Large intestine (tissue), 3 donors: ENCODE results near the gene WSB1. TPM values are rescaled to one million over a fixed set of nuclear protein-coding genes. Genes with fewer than 3 reads are reported as not detected.
"Not testable (repeated sequence)": the region's sequence is repeated elsewhere in the genome, so short reads cannot be mapped to it uniquely, and the experiment has no call there.

Experiments used
- DNase-seq, 2 donors: peaks; one replicate each; pipeline versions ENCODE4 v3.0.0 to v3.0.0-alpha.2; 2013
- H3K27ac ChIP-seq: one replicate; pipeline ENCODE4 v1.5.1; 2013; ENCODE audit warnings: low read length
- H3K27me3 ChIP-seq: 2 replicates; pipeline ENCODE4 v1.6.1; 2013; ENCODE audit warnings: low read length; ENCODE audit not compliant: control insufficient read depth, insufficient read depth
- H3K36me3 ChIP-seq: 2 replicates; pipeline ENCODE4 v1.6.1; 2013; ENCODE audit warnings: low read length; ENCODE audit not compliant: control insufficient read depth, insufficient read depth
- H3K4me1 ChIP-seq: one replicate; pipeline ENCODE4 v1.6.1; 2013; ENCODE audit warnings: low read length; ENCODE audit not compliant: control insufficient read depth, insufficient read depth
- H3K4me3 ChIP-seq: one replicate; pipeline ENCODE4 v1.5.1; 2013; ENCODE audit warnings: low read length
- H3K9me3 ChIP-seq: one replicate; pipeline ENCODE4 v1.6.1; 2013; ENCODE audit warnings: mild to moderate bottlenecking, low read depth, low read length, moderate library complexity; ENCODE audit not compliant: control insufficient read depth
- WGBS: methylation state at CpG from one replicate; pipeline ENCODE4 v1.1.5; 2013; ENCODE audit warnings: low lambda C conversion rate; ENCODE audit not compliant: insufficient coverage; 5-methylcytosine and 5-hydroxymethylcytosine counted together
- polyA plus RNA-seq: library from polyadenylated mRNA; unstranded; fragments of 120-200 nt; gene quantifications from one replicate; pipeline ENCODE4 v1.2.1, GENCODE V29; 2013

WSB1 gene
- polyA plus RNA-seq, 1 donor: 230 TPM

DNA sequence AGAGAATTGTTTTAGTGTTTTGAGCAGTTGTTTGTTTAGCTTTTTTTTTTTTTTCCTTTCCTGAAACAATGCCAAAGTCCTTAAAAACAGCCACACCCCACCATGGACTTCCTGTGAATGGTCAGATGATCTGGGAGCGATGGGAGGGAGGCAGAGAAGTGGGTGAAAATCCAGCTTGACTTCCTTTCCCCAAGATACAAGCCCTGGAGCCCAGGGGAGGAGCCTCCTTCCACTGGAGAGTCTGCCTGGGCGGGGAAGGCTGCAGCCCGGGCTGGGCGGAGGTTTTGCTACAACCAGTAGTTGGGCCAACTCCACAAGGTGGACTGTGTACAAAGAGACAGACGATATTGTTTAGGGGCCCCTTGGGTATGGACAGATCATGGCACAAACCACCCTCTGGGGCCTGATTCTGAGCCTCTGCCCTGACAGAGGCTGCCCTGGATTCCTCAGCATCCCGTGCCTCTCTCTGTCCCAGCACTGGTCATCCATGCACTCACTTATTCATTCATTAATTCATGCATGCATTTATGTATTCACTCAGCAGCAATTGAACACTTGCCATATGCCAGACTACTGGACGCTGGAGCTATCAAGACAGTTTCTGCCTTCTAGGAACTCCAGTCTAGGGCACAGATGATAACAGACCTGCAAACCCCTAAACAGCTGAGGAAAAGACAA lies 29.8 kb downstream of the WSB1 start:
- peak; percentile 80 to 92 for DNase-seq
- Histone ChIP-seq H3K4me1 (peaks cover 21% of the 10 kb centered on the region), H3K27me3 (no peaks in the 10 kb centered on the region), H3K27ac (peak overlapping the region; percentile 43), H3K36me3 (peaks cover 5% of the 10 kb centered on the region), H3K9me3 (no peaks in the 10 kb centered on the region), H3K4me3 (no peak overlapping the region)
- no CpG with 5 or more reads among the region's 7 CpGs for WGBS

DNA sequence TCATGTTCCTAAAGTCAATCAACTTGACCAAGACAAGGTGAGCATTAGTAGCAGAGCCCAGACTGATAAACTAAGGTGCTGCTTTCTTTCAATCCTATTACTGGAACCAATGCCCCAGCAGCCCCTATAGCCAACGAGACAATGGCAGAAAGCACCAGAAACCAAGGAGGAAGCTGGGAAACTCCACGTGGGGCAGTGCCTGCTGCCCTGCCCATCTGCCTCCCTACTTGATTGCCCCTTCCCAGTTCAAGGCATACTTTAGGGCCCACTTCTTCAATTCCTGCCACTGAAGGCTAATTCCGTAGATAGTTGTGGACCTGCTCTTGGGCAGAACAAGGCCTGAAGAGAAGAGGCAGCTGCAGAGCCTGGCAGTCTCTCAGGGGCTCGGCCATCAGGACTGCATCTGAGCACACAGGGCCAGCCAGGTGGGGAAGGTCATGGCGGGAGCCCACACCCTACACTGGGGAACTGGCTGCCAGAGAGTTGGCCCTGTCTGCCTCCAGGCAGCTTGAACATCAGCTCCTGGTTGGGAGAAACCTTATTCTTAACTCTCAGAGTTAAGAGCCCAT lies 30.9 kb downstream of the WSB1 start:
- DNase-seq: no peak
- H3K27ac ChIP-seq: no peak overlapping the region
- no peaks in the 10 kb centered on the region for H3K36me3 ChIP-seq
- H3K4me3 ChIP-seq: no peak overlapping the region
- H3K9me3 ChIP-seq: no peaks in the 10 kb centered on the region
- peaks cover 21% of the 10 kb centered on the region for H3K4me1 ChIP-seq
- H3K27me3 ChIP-seq: no peaks in the 10 kb centered on the region
- WGBS: no CpG with 5 or more reads among the region's 5 CpGs

DNA sequence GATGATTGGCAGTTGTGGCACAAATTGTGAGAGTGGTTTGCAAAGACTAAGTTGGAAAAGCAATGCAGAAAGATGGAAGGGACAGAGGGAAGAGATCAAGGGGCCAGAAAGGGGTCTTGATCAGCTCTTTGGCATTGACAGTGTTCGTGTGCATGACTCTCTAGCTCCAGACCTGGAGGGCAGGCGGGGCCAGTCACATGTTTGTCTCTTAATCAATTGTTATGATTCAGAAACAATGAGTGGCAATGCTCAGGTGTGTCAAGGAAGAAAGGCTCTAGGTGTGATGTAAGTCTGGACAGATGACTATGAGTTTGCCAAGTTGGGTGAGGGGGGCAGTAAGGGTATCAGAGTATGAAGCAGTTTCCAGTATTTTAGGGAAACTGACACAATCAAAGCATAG lies 32.1 kb downstream of the WSB1 start:
- no peak overlapping the region for H3K4me3 ChIP-seq
- H3K36me3 ChIP-seq: no peaks in the 10 kb centered on the region
- H3K9me3 ChIP-seq: no peaks in the 10 kb centered on the region
- no CpG with 5 or more reads among the region's 2 CpGs for WGBS
- no peak overlapping the region for H3K27ac ChIP-seq
- no peaks in the 10 kb centered on the region for H3K27me3 ChIP-seq
- DNase-seq: no peak
- H3K4me1 ChIP-seq: peaks cover 21% of the 10 kb centered on the region

DNA sequence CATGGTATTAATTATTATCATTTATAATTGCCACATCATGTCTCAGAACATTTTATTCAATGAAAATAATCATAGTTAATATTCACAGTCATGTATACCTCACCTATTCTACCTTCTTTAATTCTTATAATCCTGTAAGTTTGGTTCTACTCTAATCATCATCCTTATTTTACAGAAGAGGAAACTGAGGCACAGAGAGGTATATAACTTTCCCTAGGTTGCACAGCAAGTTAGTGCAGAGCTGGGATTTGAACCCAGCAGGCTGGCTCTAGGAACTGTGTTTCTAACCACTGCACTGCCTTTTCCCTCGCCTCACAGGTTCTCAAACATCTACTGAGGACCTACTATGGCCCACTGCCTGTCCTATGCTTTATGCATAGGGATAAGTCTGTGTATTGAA lies 32.7 kb downstream of the WSB1 start:
- Histone ChIP-seq H3K27ac (no peak overlapping the region), H3K4me3 (no peak overlapping the region), H3K4me1 (peaks cover 21% of the 10 kb centered on the region), H3K27me3 (no peaks in the 10 kb centered on the region), H3K36me3 (no peaks in the 10 kb centered on the region), H3K9me3 (no peaks in the 10 kb centered on the region)
- DNase-seq: no peak
- WGBS: no CpG with 5 or more reads among the region's 1 CpG

DNA sequence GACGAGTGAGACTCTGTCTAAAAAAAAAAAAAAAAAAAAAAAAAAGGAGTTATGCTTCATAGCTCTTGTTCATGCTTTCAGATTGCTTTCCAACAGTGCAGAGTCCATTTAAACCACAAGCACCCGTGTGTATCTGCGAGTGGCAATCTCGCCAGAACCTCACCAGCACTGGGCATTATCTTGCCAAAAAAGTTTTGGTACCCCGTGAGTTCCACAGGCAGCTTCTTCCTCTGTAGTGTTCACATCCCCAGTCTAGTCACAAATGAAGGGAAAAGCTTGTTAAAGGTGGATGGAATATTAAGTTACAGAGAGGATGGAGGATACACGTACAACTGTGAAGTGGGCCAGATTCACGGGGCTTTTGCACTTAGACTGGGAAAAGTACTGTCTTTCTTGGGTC lies 33.5 kb downstream of the WSB1 start:
- Histone ChIP-seq H3K36me3 (no peaks in the 10 kb centered on the region), H3K4me1 (peaks cover 21% of the 10 kb centered on the region), H3K27ac (no peak overlapping the region), H3K4me3 (no peak overlapping the region), H3K27me3 (no peaks in the 10 kb centered on the region), H3K9me3 (no peaks in the 10 kb centered on the region)
- no CpG with 5 or more reads among the region's 7 CpGs for WGBS
- DNase-seq: no peak

DNA sequence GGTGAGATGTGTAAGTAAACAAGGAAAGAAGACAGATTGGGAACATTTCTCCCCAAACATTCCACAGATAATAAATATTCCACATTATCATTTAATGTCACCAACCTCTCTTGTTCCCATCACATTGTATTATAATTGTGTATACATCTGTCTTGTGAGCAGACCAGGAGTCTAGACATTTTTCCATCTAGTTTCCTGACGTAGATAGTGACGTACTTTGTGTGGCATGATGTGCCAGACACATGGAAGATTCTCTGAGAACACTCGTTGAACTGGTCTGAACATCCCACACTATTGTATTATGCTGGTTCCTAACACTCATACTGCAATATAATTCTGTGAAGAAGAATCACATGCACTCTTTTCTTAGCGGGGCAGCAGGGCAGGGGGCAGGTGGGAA lies 34.0 kb downstream of the WSB1 start:
- no peak for DNase-seq
- no CpG with 5 or more reads among the region's 4 CpGs for WGBS
- Histone ChIP-seq H3K4me1 (peaks cover 21% of the 10 kb centered on the region), H3K4me3 (no peak overlapping the region), H3K36me3 (no peaks in the 10 kb centered on the region), H3K27me3 (no peaks in the 10 kb centered on the region), H3K27ac (no peak overlapping the region), H3K9me3 (no peaks in the 10 kb centered on the region)

DNA sequence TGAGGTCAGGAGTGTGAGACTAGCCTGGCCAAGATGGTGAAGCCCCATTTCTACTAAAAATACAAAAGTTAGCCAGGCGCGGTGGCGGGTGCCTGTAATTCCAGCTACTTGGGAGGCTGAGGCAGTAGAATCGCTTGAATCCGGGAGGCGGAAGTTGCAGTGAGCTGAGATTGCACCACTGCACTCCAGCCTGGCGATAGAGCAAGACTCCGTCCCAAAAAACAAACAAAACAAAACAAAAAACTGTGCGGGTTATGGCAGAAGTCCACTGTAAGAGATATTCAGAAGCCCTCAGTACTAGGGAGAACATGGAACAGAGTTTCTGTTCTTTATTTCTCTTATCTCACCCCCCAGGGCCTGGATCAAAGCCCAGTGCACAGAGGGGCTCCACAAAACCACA lies 34.8 kb downstream of the WSB1 start:
- H3K9me3 ChIP-seq, H3K27me3 ChIP-seq, H3K27ac ChIP-seq, DNase-seq, H3K4me3 ChIP-seq, H3K36me3 ChIP-seq: not testable (repeated sequence)
- peaks cover 13% of the 10 kb centered on the region for H3K4me1 ChIP-seq
- WGBS: 0% methylated on average over 1 of the region's 9 CpGs

DNA sequence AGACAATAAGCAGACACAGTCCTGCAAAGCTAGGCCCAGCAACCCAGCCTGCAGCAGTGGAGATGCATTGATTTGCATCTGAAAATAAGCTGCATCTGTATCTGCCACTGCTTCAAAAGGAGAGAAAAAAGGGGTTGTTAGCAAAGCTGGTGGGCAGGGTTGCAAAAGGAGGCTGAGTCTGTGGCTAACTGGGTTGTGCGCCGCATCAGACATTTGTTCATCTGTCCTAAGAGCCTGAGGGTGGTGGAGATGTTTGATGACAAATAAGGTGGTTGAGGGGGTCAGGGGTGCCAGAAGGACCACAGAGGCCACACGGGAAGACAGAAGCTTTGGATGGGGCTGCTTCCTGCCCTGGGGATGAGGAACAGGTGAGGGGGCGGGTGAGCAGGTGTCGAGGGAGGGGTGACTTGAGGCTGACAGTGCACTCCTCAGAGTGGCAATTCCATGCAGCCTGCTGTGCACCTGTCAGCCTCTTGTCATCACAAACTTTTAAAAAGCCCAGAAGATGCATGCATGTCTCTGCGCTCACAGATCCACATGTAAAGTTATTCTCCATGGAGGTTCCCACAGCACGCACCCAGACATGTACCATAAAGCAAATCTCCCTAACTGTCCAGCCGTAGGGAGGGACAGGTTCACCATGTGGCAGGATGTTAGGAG lies 35.4 kb downstream of the WSB1 start:
- DNase-seq: no peak
- H3K27ac ChIP-seq: no peak overlapping the region
- H3K4me1 ChIP-seq: peaks cover 8% of the 10 kb centered on the region
- H3K36me3 ChIP-seq: no peaks in the 10 kb centered on the region
- no peaks in the 10 kb centered on the region for H3K27me3 ChIP-seq
- no peaks in the 10 kb centered on the region for H3K9me3 ChIP-seq
- no peak overlapping the region for H3K4me3 ChIP-seq
- WGBS: no CpG with 5 or more reads among the region's 8 CpGs

DNA sequence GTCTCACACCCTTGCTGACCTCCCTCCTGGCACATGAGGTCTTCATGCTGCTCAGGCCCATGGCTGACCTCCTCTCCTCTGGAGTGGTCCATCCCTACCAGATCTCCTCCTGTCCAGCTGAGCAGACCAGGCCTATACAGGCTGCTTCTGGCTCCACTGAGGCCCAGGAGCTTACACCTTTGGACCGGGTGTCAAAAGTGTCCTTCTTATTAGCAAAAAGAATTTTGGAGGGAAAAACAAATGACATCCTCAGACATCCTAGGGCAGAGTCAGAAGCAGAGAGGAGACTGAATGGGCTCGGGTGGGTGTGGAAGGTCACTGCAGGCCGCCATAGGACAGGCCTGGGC lies 38.1 kb downstream of the WSB1 start:
- peaks cover 5% of the 10 kb centered on the region for H3K4me1 ChIP-seq
- DNase-seq: no peak

DNA sequence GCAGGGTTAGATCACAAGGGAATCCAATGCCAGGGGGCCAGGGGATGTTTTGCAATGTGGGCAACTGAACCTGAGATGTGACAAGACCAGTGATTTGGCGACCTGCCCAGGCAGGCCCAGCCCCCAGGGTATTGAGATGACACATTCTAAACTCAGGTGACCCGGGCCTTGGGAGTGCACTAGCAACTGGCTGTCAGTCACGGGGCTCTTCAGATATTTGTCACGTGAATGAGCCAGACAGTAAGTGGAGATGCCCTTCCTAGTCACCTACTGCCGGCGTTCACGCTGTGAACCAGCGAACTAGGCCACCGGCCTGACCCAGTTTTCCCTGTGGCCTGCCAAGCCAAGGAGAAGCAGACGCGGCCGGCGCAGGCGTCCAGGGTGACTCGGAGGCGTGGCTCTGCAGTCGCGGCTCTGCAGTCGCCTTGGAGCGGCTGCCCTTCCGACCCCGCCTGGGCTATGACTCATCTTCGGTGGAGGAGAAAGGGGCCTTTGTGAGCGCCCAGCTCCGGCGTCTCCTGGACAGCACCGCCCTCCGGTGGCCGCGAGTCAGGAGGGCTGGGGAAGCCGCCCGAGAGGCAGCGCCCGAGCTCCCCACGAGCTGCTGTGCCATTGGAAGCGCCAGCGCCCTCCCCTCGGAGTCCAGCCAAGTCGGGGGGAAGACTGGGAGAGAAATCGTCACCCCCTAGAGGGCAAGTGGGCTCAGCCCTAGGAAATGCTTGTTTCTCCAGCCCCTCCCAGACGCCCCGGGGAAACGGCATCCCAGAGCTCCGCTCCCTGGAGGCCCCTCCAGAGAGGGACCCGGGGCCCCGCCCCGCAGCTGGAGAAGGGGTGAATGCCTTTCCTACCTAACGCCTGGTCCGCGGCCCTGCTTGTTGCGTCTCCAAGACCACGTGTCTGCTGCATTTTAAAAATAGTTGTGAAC lies 38.8 kb downstream of the WSB1 start:
- 0% methylated on average over 2 of the region's 52 CpGs for WGBS
- peak; percentile 98 to 99 for DNase-seq
- H3K4me3 ChIP-seq: peak overlapping the region; percentile 51

More for the DNA sequence above, 38.1 kb downstream of the WSB1 start:
- WGBS: no CpG with 5 or more reads among the region's 3 CpGs
- no peaks in the 10 kb centered on the region for H3K27me3 ChIP-seq
- H3K36me3 ChIP-seq: no peaks in the 10 kb centered on the region
- peak overlapping the region; percentile 94 for H3K27ac ChIP-seq
- no peak overlapping the region for H3K4me3 ChIP-seq
- no peaks in the 10 kb centered on the region for H3K9me3 ChIP-seq

More for the DNA sequence above, 38.8 kb downstream of the WSB1 start:
- Histone ChIP-seq H3K27ac (peak overlapping the region; percentile 94), H3K27me3 (no peaks in the 10 kb centered on the region), H3K9me3 (no peaks in the 10 kb centered on the region), H3K36me3 (no peaks in the 10 kb centered on the region), H3K4me1 (peaks cover 5% of the 10 kb centered on the region)
